DOHH2 (cell line): ENCODE data around the gene CRISPLD2.

ENCODE experiments used
- H3F3A ChIP-seq: fragments of 200-600 bp; sonication (generic), shearing (Covaris generic); 2 replicates; pipeline ENCODE4 v1.6.0; 2016; ENCODE audit warnings: antibody characterized with exemption, mild to moderate bottlenecking; ENCODE audit not compliant: control insufficient read depth, insufficient read depth
- H3K27ac ChIP-seq: fragments of 200-600 bp; sonication (generic); 2 replicates; pipeline ENCODE4 v1.5.1; 2014; ENCODE audit warnings: low read depth, mild to moderate bottlenecking, low read length, moderate library complexity
- H3K27me3 ChIP-seq: fragments of 200-600 bp; sonication (generic); 2 replicates; pipeline ENCODE4 v1.6.1; 2014; ENCODE audit warnings: mild to moderate bottlenecking, low read length, mixed read lengths; ENCODE audit not compliant: control insufficient read depth
- H3K36me3 ChIP-seq: fragments of 200-600 bp; sonication (generic); 2 replicates; pipeline ENCODE4 v1.6.1; 2014; ENCODE audit warnings: mild to moderate bottlenecking, low read length, moderate library complexity, mixed read lengths; ENCODE audit not compliant: control insufficient read depth
- H3K4me1 ChIP-seq: fragments of 200-600 bp; sonication (generic); 2 replicates; pipeline ENCODE4 v1.6.1; 2014; ENCODE audit warnings: mild to moderate bottlenecking, low read length, mixed read lengths; ENCODE audit not compliant: control insufficient read depth
- H3K4me2 ChIP-seq: fragments of 200-600 bp; sonication (generic); 2 replicates; pipeline ENCODE4 v1.6.0; 2014; ENCODE audit warnings: mild to moderate bottlenecking, low read length, moderate library complexity
- H3K4me3 ChIP-seq: fragments of 200-600 bp; sonication (generic); 2 replicates; pipeline ENCODE4 v1.5.1; 2014; ENCODE audit warnings: mild to moderate bottlenecking, low read length, mixed read lengths
- H3K79me2 ChIP-seq: fragments of 200-600 bp; sonication (generic); 2 replicates; pipeline ENCODE4 v1.6.1; 2014; ENCODE audit warnings: mild to moderate bottlenecking, low read length, mixed read lengths; ENCODE audit not compliant: control insufficient read depth
- H3K9me2 ChIP-seq: fragments of 200-600 bp; sonication (generic); replicated peaks from 2 replicates; pipeline ENCODE4 v1.6.1; 2014; ENCODE audit warnings: mild to moderate bottlenecking, low read length, mixed read lengths; ENCODE audit not compliant: control insufficient read depth
- H3K9me3 ChIP-seq: fragments of 200-600 bp; sonication (generic); 2 replicates; pipeline ENCODE4 v1.6.1; 2014; ENCODE audit warnings: antibody characterized with exemption, low read length, mixed read lengths; ENCODE audit not compliant: control insufficient read depth, insufficient read depth
- H4K20me1 ChIP-seq: fragments of 200-600 bp; sonication (generic); 2 replicates; pipeline ENCODE4 v1.6.0; 2014; ENCODE audit warnings: low read depth, mild to moderate bottlenecking, antibody characterized with exemption, low read length, moderate library complexity; ENCODE audit not compliant: control insufficient read depth, insufficient read depth
- EZH2phosphoT487 ChIP-seq: fragments of 200-600 bp; sonication (generic); IDR thresholded peaks from 2 replicates; pipeline ENCODE4 v1.6.1; 2017; ENCODE audit warnings: borderline replicate concordance, mild to moderate bottlenecking, antibody characterized with exemption, low read length, moderate library complexity, mixed read lengths
- TF ChIP-seq, protein P1 (sequence below): fragments of 200-600 bp; sonication (generic); IDR thresholded peaks from one replicate; pipeline ENCODE4 v1.5.1; 2014; ENCODE audit warnings: antibody characterized with exemption, mild to moderate bottlenecking, low read depth, low read length; ENCODE audit not compliant: poor library complexity, severe bottlenecking

The CRISPLD2 gene

DNA sequence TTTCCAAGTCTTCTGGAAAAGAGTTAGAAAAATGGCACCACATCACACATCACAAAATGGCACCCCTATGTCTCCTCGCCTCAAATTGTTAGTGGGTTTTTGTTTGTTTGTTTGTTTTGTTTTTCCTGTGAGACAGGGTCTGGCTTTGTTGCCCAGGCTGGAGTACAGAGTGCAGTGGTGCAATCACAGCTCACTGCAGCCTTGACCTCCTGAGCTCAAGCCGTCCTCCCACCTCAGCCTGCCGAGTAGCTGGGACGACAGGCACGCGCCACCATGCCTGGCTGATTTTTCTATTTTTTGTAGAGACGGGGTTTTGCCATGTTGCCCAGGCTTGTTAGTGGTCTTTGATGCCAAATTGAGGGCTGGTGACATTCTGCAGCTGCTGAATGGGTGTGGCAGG, 3.8 kb upstream of the CRISPLD2 start:
- H3K27me3 ChIP-seq: peaks cover under 1% of the 10 kb centered on the region; the same call in 1 of the 2 replicates
- H3K4me1 ChIP-seq: no peaks in the 10 kb centered on the region
- H3K4me2 ChIP-seq: no peak overlapping the region
- no peaks in the 10 kb centered on the region for H3F3A ChIP-seq
- H3K27ac ChIP-seq: no peak overlapping the region
- no peaks in the 10 kb centered on the region for H3K9me3 ChIP-seq
- no peaks in the 10 kb centered on the region for H4K20me1 ChIP-seq
- H3K79me2 ChIP-seq: no peaks in the 10 kb centered on the region
- H3K36me3 ChIP-seq: no peaks in the 10 kb centered on the region
- TF ChIP-seq, protein P1, sequence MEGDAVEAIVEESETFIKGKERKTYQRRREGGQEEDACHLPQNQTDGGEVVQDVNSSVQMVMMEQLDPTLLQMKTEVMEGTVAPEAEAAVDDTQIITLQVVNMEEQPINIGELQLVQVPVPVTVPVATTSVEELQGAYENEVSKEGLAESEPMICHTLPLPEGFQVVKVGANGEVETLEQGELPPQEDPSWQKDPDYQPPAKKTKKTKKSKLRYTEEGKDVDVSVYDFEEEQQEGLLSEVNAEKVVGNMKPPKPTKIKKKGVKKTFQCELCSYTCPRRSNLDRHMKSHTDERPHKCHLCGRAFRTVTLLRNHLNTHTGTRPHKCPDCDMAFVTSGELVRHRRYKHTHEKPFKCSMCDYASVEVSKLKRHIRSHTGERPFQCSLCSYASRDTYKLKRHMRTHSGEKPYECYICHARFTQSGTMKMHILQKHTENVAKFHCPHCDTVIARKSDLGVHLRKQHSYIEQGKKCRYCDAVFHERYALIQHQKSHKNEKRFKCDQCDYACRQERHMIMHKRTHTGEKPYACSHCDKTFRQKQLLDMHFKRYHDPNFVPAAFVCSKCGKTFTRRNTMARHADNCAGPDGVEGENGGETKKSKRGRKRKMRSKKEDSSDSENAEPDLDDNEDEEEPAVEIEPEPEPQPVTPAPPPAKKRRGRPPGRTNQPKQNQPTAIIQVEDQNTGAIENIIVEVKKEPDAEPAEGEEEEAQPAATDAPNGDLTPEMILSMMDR: no peak
- no peak for TF ChIP-seq EZH2phosphoT487
- no peak overlapping the region for H3K4me3 ChIP-seq
- H3K9me2 ChIP-seq: no peaks in the 10 kb centered on the region

DNA sequence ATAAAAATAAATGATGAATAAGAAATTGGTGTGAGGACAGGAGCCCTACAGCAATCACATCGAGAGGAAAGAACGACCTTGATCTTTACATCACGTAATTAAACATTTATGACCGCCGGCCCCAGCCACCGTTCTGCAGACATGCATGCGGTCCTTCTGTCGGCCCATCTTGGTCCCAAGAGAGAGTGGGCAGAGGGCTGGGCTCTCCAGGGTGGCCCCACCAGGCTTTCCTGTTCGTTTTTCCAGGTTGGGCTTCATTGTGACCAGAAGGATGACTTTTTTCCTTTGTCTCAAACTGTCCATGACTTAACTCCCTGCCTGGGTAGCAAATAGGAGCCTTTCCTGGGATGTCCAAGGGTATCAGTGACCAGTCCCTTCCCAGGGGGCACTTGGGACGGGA, 3.3 kb upstream of the CRISPLD2 start:
- TF ChIP-seq EZH2phosphoT487: no peak
- TF ChIP-seq, protein P1: no peak
- Histone ChIP-seq H3K27ac (no peak overlapping the region), H3K4me2 (no peak overlapping the region), H3K4me1 (no peaks in the 10 kb centered on the region), H3K9me2 (no peaks in the 10 kb centered on the region), H3K9me3 (no peaks in the 10 kb centered on the region), H3K79me2 (no peaks in the 10 kb centered on the region), H3K4me3 (no peak overlapping the region), H3K27me3 (no peaks in the 10 kb centered on the region), H4K20me1 (no peaks in the 10 kb centered on the region), H3F3A (no peaks in the 10 kb centered on the region), H3K36me3 (no peaks in the 10 kb centered on the region)

GRCh38 chr16:84817206-84817605, 2.6 kb upstream of the CRISPLD2 start:
- Histone ChIP-seq H3K4me2 (no peak overlapping the region), H3K9me2 (no peaks in the 10 kb centered on the region), H4K20me1 (no peaks in the 10 kb centered on the region), H3K27me3 (no peaks in the 10 kb centered on the region), H3K36me3 (no peaks in the 10 kb centered on the region), H3K4me1 (no peaks in the 10 kb centered on the region), H3K79me2 (no peaks in the 10 kb centered on the region), H3K4me3 (no peak overlapping the region), H3K27ac (no peak overlapping the region), H3F3A (no peaks in the 10 kb centered on the region), H3K9me3 (no peaks in the 10 kb centered on the region)
- TF ChIP-seq EZH2phosphoT487: no peak
- TF ChIP-seq, protein P1: no peak

- no peak overlapping the region for H3K4me2 ChIP-seq
- no peaks in the 10 kb centered on the region for H3F3A ChIP-seq
- no peaks in the 10 kb centered on the region for H3K4me1 ChIP-seq
- no peaks in the 10 kb centered on the region for H3K27me3 ChIP-seq
- no peak overlapping the region for H3K4me3 ChIP-seq
- H3K27ac ChIP-seq: no peak overlapping the region
- no peaks in the 10 kb centered on the region for H3K79me2 ChIP-seq
- H4K20me1 ChIP-seq: no peaks in the 10 kb centered on the region
- no peaks in the 10 kb centered on the region for H3K9me3 ChIP-seq
- TF ChIP-seq EZH2phosphoT487: no peak
- TF ChIP-seq, protein P1: no peak
- H3K36me3 ChIP-seq: no peaks in the 10 kb centered on the region
- H3K9me2 ChIP-seq: no peaks in the 10 kb centered on the region
Measured at GRCh38 chr16:84817613-84818012, 2.2 kb upstream of the CRISPLD2 start.
